IPS DF 6.9 (cell line): ENCODE measurements around the gene FAAP100.

Source experiments
- DNase-seq: peaks from one replicate; pipeline ENCODE4 v3.0.0-alpha.2; 2013; ENCODE audit warnings: low read depth, low spot score
- H3K27ac ChIP-seq: one replicate; pipeline ENCODE4 v1.5.1; 2013; ENCODE audit warnings: low read length, control low read depth
- H3K27me3 ChIP-seq: 2 replicates; pipeline ENCODE4 v1.6.1; 2013; ENCODE audit warnings: mild to moderate bottlenecking, low read length; ENCODE audit not compliant: control insufficient read depth, insufficient read depth
- H3K36me3 ChIP-seq: 2 replicates; pipeline ENCODE4 v1.6.1; 2013; ENCODE audit warnings: low read length; ENCODE audit not compliant: control insufficient read depth, insufficient read depth
- H3K4me1 ChIP-seq: 2 replicates; pipeline ENCODE4 v1.6.1; 2013; ENCODE audit warnings: low read length; ENCODE audit not compliant: control insufficient read depth, insufficient read depth
- H3K4me3 ChIP-seq: 2 replicates; pipeline ENCODE4 v1.5.1; 2013; ENCODE audit warnings: mild to moderate bottlenecking, low read length
- H3K9me3 ChIP-seq: 2 replicates; pipeline ENCODE4 v1.6.1; 2013; ENCODE audit warnings: low read length, inconsistent platforms; ENCODE audit not compliant: control insufficient read depth, insufficient read depth
- WGBS: extraction: QIAGEN DNeasy Blood & Tissue Kit; methylation state at CpG from one replicate; pipeline ENCODE4 v1.1.7; 2013; ENCODE audit warnings: mixed read lengths, missing lambda C conversion rate; ENCODE audit not compliant: insufficient read length, insufficient coverage; 5-methylcytosine and 5-hydroxymethylcytosine counted together

The FAAP100 gene

GRCh38 chr17:81516439-81516838 is 35.7 kb downstream of the FAAP100 start:
- no peak overlapping the region for H3K27ac ChIP-seq
- H3K27me3 ChIP-seq, result no peaks in the 10 kb centered on the region; the same call in 1 of the 2 replicates
- H3K9me3 ChIP-seq, result no peaks in the 10 kb centered on the region
- WGBS, result no CpG with 5 or more reads among the region's 4 CpGs
- H3K4me3 ChIP-seq, result no peak overlapping the region
- peaks cover 15% of the 10 kb centered on the region for H3K4me1 ChIP-seq
- DNase-seq, result no peak
- H3K36me3 ChIP-seq, result peaks cover 4% of the 10 kb centered on the region

GRCh38 chr17:81515530-81516041 is 36.6 kb downstream of the FAAP100 start:
- H3K27me3 ChIP-seq, result no peaks in the 10 kb centered on the region; the same call in 1 of the 2 replicates
- no peak overlapping the region for H3K27ac ChIP-seq
- no peaks in the 10 kb centered on the region for H3K9me3 ChIP-seq
- H3K36me3 ChIP-seq, result peaks cover 13% of the 10 kb centered on the region
- DNase-seq, result no peak
- peak overlapping the region; percentile 73; the same call in 1 of the 2 replicates for H3K4me3 ChIP-seq
- peaks cover 15% of the 10 kb centered on the region for H3K4me1 ChIP-seq
- WGBS, result no CpG with 5 or more reads among the region's 19 CpGs

GRCh38 chr17:81514739-81515529 is 37.2 kb downstream of the FAAP100 start:
- no CpG with 5 or more reads among the region's 82 CpGs for WGBS
- Histone ChIP-seq H3K36me3 (peaks cover 19% of the 10 kb centered on the region), H3K27me3 (no peaks in the 10 kb centered on the region; the same call in 1 of the 2 replicates), H3K4me1 (peaks cover 13% of the 10 kb centered on the region), H3K4me3 (peak overlapping the region; percentile 73; the same call in 1 of the 2 replicates), H3K9me3 (no peaks in the 10 kb centered on the region), H3K27ac (no peak overlapping the region)
- no peak for DNase-seq

- Histone ChIP-seq H3K4me1 (peaks cover 12% of the 10 kb centered on the region), H3K27ac (no peak overlapping the region), H3K4me3 (peak overlapping the region; percentile 73; the same call in 1 of the 2 replicates), H3K9me3 (no peaks in the 10 kb centered on the region), H3K27me3 (no peaks in the 10 kb centered on the region; the same call in 1 of the 2 replicates), H3K36me3 (peaks cover 24% of the 10 kb centered on the region)
- no CpG with 5 or more reads among the region's 34 CpGs for WGBS
- DNase-seq, result no peak
These were observed 37.7 kb downstream of the FAAP100 start for GRCh38 chr17:81514489-81514738.

- H3K27ac ChIP-seq, result no peak overlapping the region
- peaks cover 24% of the 10 kb centered on the region for H3K36me3 ChIP-seq
- H3K27me3 ChIP-seq, result no peaks in the 10 kb centered on the region; the same call in 1 of the 2 replicates
- peak overlapping the region; percentile 73 for H3K4me3 ChIP-seq
- H3K9me3 ChIP-seq, result no peaks in the 10 kb centered on the region
- no CpG with 5 or more reads among the region's 64 CpGs for WGBS
- no peak for DNase-seq
- peaks cover 12% of the 10 kb centered on the region for H3K4me1 ChIP-seq
These were observed 38.2 kb downstream of the FAAP100 start for GRCh38 chr17:81513753-81514488.

- no peak for DNase-seq
- Histone ChIP-seq H3K36me3 (peaks cover 24% of the 10 kb centered on the region), H3K27ac (no peak overlapping the region), H3K4me1 (peaks cover 9% of the 10 kb centered on the region), H3K4me3 (peak overlapping the region; percentile 73; the same call in 1 of the 2 replicates), H3K27me3 (no peaks in the 10 kb centered on the region; the same call in 1 of the 2 replicates), H3K9me3 (no peaks in the 10 kb centered on the region)
- no CpG with 5 or more reads among the region's 23 CpGs for WGBS
These were observed 38.8 kb downstream of the FAAP100 start for GRCh38 chr17:81513372-81513752.

- H3K36me3 ChIP-seq, result peaks cover 24% of the 10 kb centered on the region
- no peak for DNase-seq
- peak within 1 kb of the TSS; percentile 83 for H3K4me3 ChIP-seq
- no peaks in the 10 kb centered on the region for H3K9me3 ChIP-seq
- no peak within 1 kb of the TSS for H3K27ac ChIP-seq
- H3K4me1 ChIP-seq, result peaks cover 7% of the 10 kb centered on the region
- no CpG with 5 or more reads among the region's 111 CpGs for WGBS
- H3K27me3 ChIP-seq, result no peaks in the 10 kb centered on the region
These were observed 39.4 kb downstream of the FAAP100 start, which contains the start of gene ACTG1 for GRCh38 chr17:81512562-81513371. Gene ACTG1, minus strand, starts transcription at chr17:81512799. Its CDS starts 445 bp downstream, at chr17:81512354.

- Histone ChIP-seq H3K4me1 (peaks cover 3% of the 10 kb centered on the region; the same call in 1 of the 2 replicates), H3K27me3 (no peaks in the 10 kb centered on the region), H3K9me3 (no peaks in the 10 kb centered on the region), H3K36me3 (peaks cover 24% of the 10 kb centered on the region), H3K27ac (no peak overlapping the region), H3K4me3 (peak overlapping the region; percentile 83)
- no CpG with 5 or more reads among the region's 62 CpGs for WGBS
- no peak for DNase-seq
These were observed 40.2 kb downstream of the FAAP100 start for GRCh38 chr17:81511804-81512561.

- H3K4me1 ChIP-seq, result peaks cover 2% of the 10 kb centered on the region; the same call in 1 of the 2 replicates
- peaks cover 24% of the 10 kb centered on the region for H3K36me3 ChIP-seq
- H3K9me3 ChIP-seq, result no peaks in the 10 kb centered on the region
- DNase-seq, result no peak
- no peak overlapping the region for H3K27ac ChIP-seq
- H3K27me3 ChIP-seq, result no peaks in the 10 kb centered on the region
- no CpG with 5 or more reads among the region's 9 CpGs for WGBS
- H3K4me3 ChIP-seq, result peak overlapping the region; percentile 83
These were observed 40.7 kb downstream of the FAAP100 start for GRCh38 chr17:81511554-81511803.
